ENCODE data around the gene SLC33A1. TPM values are rescaled to one million over a fixed set of nuclear protein-coding genes. Genes with fewer than 3 reads are reported as not detected.

The SLC33A1 gene
- total RNA-seq, 1 donor from 2014 or later = 15.6 TPM

DNA sequence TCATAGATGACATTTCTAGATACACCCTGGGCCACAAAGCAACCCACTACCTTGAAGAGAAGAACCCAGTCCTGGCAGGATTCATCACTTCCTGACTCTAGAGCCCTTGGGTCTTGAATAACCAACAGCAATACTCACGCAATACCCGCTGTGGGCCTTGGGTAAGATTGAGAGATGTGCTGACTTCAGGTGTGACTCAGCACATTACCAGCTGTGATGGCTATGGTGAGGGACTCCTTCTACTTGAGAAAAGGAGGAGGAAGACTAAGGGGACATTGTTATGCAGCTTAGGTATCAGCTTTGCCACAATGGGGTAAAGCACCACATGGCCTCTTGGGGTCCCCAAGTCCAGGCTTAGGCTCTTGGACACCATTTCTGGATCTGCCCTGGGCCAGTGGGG is 63.0 kb downstream of the SLC33A1 start:
- H3K36me3 ChIP-seq = peaks cover 0 to 18% of the 10 kb centered on the region in 2 donors
- H3K9me3 ChIP-seq = no peaks in the 10 kb centered on the region
- H3K27me3 ChIP-seq = no peaks in the 10 kb centered on the region
- no peak overlapping the region for H3K4me3 ChIP-seq
- H3K27ac ChIP-seq = no peak overlapping the region
- no peaks in the 10 kb centered on the region for H3K4me1 ChIP-seq
- intact Hi-C loops (cut with DNase I) = no loop called here
- TF ChIP-seq, protein P1, sequence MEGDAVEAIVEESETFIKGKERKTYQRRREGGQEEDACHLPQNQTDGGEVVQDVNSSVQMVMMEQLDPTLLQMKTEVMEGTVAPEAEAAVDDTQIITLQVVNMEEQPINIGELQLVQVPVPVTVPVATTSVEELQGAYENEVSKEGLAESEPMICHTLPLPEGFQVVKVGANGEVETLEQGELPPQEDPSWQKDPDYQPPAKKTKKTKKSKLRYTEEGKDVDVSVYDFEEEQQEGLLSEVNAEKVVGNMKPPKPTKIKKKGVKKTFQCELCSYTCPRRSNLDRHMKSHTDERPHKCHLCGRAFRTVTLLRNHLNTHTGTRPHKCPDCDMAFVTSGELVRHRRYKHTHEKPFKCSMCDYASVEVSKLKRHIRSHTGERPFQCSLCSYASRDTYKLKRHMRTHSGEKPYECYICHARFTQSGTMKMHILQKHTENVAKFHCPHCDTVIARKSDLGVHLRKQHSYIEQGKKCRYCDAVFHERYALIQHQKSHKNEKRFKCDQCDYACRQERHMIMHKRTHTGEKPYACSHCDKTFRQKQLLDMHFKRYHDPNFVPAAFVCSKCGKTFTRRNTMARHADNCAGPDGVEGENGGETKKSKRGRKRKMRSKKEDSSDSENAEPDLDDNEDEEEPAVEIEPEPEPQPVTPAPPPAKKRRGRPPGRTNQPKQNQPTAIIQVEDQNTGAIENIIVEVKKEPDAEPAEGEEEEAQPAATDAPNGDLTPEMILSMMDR (IDR thresholded peaks at IDR 0.05) = no peak
- no peak for DNase-seq (ENCODE audit: low spot score in 2 of 2)

DNA sequence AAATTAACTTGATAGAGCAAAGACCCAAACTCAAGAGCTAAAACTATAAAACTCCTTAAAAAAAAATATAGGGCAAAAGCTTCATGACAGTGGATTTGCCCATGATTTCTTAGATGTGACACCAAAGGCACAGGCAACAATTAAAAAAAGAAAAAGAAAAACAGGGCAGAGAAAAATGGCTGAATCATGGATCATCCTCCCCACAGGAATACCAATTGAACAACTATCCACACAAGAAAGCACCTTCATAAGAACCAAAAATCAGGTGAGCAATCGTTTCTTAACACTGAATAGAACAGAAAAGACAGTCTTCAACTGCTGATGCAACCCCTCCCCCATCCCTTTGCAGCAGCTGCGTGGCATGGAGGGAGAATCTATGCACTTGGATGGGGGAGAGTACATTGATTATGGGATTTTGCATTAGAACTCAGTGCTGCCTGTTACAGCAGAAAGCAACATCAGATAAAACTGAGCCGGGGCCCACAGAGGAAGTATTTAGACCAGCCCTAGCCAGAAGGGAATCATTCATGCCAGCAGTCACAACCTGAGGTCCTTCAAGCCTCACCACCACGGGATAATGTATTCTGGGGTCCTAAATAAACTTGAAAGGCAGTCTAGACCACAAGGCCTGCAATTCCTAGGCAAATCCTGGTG is 63.8 kb downstream of the SLC33A1 start:
- intact Hi-C loops (cut with DNase I) = no loop called here
- DNase-seq (ENCODE audit: low spot score in 2 of 2) = no peak
- H3K27ac ChIP-seq = no peak overlapping the region
- H3K27me3 ChIP-seq = no peaks in the 10 kb centered on the region
- H3K4me1 ChIP-seq = no peaks in the 10 kb centered on the region
- no peak overlapping the region for H3K4me3 ChIP-seq
- TF ChIP-seq, protein P1 (IDR thresholded peaks at IDR 0.05) = no peak
- H3K9me3 ChIP-seq = no peaks in the 10 kb centered on the region
- peaks cover 0 to 18% of the 10 kb centered on the region in 2 donors for H3K36me3 ChIP-seq

DNA sequence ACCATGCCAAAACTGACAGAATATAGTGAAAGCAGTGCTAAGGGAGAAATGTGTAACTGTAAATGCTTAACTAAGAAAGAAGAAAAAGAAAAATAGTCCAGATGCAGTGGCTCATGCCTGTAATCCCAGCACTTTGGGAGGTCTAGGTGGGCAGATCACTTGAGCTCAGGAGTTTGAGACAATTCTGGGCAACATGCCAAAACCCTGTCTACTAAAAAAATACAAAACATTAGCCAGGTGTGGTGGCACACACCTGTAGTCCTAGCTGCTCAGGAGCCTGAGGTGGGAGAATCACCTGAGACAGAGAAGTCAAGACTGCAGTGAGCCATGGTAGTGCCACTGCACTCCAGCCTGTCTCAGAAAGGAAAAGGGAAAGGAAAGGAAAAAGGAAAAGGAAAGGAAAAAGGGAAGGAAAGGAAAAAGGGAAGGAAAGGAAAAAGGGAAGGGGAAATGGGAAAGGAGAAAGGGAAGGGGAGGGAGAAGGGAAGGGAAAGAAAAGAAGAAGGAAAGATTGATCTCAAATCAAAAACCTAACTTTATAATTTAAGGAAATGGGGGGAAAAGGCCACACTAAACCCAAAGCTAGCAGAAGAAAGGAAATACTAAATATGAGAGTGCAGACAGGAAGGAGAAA is 68.4 kb downstream of the SLC33A1 start:
- Histone ChIP-seq H3K4me1 (no peaks in the 10 kb centered on the region), H3K27ac (no peak overlapping the region), H3K27me3 (no peaks in the 10 kb centered on the region), H3K4me3 (no peak overlapping the region), H3K36me3 (peaks cover 3 to 11% of the 10 kb centered on the region in 2 donors), H3K9me3 (peaks cover 11 to 14% of the 10 kb centered on the region in 2 donors)
- TF ChIP-seq, protein P1 (IDR thresholded peaks at IDR 0.05) = no peak
- intact Hi-C loops (cut with DNase I) = no loop called here
- DNase-seq (ENCODE audit: low spot score in 2 of 2) = no peak

DNA sequence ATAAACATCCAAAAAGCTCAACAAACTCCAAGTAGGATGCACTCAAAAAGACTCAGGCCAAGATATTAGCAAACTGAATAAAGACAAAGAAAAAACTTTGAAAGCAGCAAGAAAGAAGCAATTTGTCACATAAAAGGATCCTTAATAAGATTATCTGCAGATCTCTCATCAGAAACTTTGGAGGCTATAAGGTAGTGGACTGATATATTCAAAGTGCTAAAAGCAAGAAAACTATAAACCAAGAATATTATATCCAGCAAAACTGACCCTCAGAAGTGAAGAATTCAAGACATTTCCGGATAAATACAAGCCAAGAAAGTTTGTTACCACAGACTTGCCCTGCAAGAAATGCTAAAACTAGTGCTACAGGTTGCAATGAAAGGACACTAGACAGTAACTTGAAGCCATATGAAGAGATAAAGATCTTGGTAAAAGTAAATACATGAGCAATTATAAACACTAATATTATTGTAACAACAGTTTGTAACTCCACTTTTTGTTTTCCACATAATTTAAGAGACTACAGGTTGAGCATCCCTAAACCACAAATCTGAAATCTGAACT is 71.8 kb downstream of the SLC33A1 start:
- Histone ChIP-seq H3K9me3 (peaks cover 11 to 14% of the 10 kb centered on the region in 2 donors), H3K36me3 (peaks cover 3 to 11% of the 10 kb centered on the region in 2 donors), H3K4me3 (no peak overlapping the region), H3K27ac (no peak overlapping the region), H3K4me1 (no peaks in the 10 kb centered on the region), H3K27me3 (no peaks in the 10 kb centered on the region)
- intact Hi-C loops (cut with DNase I) = no loop called here
- TF ChIP-seq, protein P1 (IDR thresholded peaks at IDR 0.05) = no peak
- DNase-seq (ENCODE audit: low spot score in 2 of 2) = no peak

DNA sequence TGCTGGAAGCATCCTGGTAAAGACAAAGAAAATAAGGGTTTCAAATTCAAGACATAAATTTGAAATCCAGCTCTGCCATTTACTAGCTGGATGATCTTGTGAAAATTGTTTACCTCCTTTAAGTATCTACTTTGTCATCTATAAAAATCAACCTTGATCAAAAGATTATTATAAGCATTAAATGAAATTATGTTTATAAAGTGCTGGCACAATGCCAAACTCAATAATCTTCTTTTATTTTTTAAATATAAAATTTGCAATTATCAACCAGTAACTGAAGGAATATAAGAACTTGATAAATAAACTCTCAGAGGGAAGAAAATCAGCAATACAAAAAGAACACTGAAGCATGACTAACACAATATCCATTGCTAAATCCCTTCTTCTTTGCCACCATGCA is 73.9 kb downstream of the SLC33A1 start:
- Histone ChIP-seq H3K9me3 (peaks cover 11 to 14% of the 10 kb centered on the region in 2 donors), H3K4me3 (no peak overlapping the region), H3K36me3 (peaks cover 3 to 11% of the 10 kb centered on the region in 2 donors), H3K27ac (no peak overlapping the region), H3K27me3 (no peaks in the 10 kb centered on the region), H3K4me1 (no peaks in the 10 kb centered on the region)
- DNase-seq (ENCODE audit: low spot score in 2 of 2) = no peak
- intact Hi-C loops (cut with DNase I) = no loop called here
- TF ChIP-seq, protein P1 (IDR thresholded peaks at IDR 0.05) = no peak

Data from ascending aorta (tissue), 2 donors.